ENCODE measurements around the gene UXS1. TPM values are rescaled to one million over a fixed set of nuclear protein-coding genes. Genes with fewer than 3 reads are reported as not detected.
A peak's percentile ranks its signal among the peaks of the same experiment; 100 is the strongest.

UXS1 gene
- total and polyA plus RNA-seq, 2 donors (not counting 3 experiments of a cell fraction or from before 2014, with no cell fraction given) = 34.2 to 43.2 TPM

DNA sequence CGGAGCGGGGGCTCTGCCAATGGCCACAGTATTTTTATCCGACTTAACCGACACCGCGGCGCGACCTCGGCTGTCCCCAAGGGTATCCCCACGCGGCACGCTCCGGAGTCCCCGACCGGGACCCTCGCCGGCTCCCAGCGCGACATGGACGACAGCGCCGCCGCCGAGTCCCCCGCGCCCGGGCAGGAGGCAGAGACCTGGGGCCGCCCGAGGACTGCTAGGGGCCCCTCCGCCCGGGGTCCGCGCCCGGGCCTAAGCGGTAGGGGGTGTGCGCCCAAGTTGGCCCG, 468 bp downstream of the UXS1 start:
- H3K27me3 ChIP-seq (ENCODE audit: control insufficient read depth in 2 of 2, insufficient read depth in 2 of 2, low read length in 2 of 2) = peaks cover 0 to 3% of the 10 kb centered on the region in 2 experiments
- ChIA-PET CTCF (interaction anchor here (0.9 to 1.4 kb wide), 4 partner anchors 10 to 99 kb away, joined by 3 to 5 read pairs (median 4); no protein-coding TSS in a partner anchor), POLR2A (no interaction called here)
- peaks cover 12% of the 10 kb centered on the region for H3K4me1 ChIP-seq (ENCODE audit: control insufficient read depth, extremely low read depth, insufficient read depth, low read length)
- no peaks in the 10 kb centered on the region for H3K36me3 ChIP-seq (ENCODE audit: control insufficient read depth in 2 of 2, extremely low read depth in 1 of 2, insufficient read depth in 2 of 2, low read length in 2 of 2)
- no peaks in the 10 kb centered on the region for H3K9me3 ChIP-seq (replicated peaks; ENCODE audit: control insufficient read depth, insufficient read depth, low read length)
- H3K27ac ChIP-seq (ENCODE audit: insufficient read depth, low read depth, low read length) = no peak overlapping the region
- peak overlapping the region; percentile 75 for H2AFZ ChIP-seq (ENCODE audit: low read depth, low read length)
- H3K79me2 ChIP-seq (ENCODE audit: control insufficient read depth, insufficient read depth, low read length) = peaks cover 18% of the 10 kb centered on the region
- peak overlapping the region; percentile 70 to 87 (median 84) for H3K4me3 ChIP-seq (replicated peaks in 1 of 3; ENCODE audit: insufficient read depth in 1 of 3, low read depth in 1 of 3, low read length in 3 of 3)
- intact Hi-C loops (cut with micrococcal nuclease) (loop anchor here (5.0 to 10.0 kb wide), 3 partner anchors 389 to 869 kb away; partner anchors contain the start of genes FHL2 and TGFBRAP1), dilution Hi-C loops (cut with MboI; ENCODE audit: extremely low pct_ligation_motif_present, low sequenced_read_pairs) (no loop called here)
- H3K9ac ChIP-seq (replicated peaks; ENCODE audit: extremely low read depth, insufficient read depth, low read length) = peak overlapping the region; percentile 43
- H3K4me2 ChIP-seq (ENCODE audit: insufficient read depth, low read length) = peak overlapping the region; percentile 88
- H4K20me1 ChIP-seq (replicated peaks; ENCODE audit: control insufficient read depth, extremely low read depth, insufficient read depth, low read length) = no peaks in the 10 kb centered on the region
- no peaks in the 10 kb centered on the region for H3K9me1 ChIP-seq (replicated peaks; ENCODE audit: control insufficient read depth, extremely low read depth, insufficient read depth, low read length)
- BruUV-seq (replicated peaks) = no TSS peak
- TF ChIP-seq FOS (IDR thresholded peaks at IDR 0.05; ENCODE audit: borderline replicate concordance, insufficient read depth, low read length) (no peak), MYC (IDR thresholded peaks at IDR 0.05; ENCODE audit: low read depth, low read length) (no peak), EZH2 (IDR thresholded peaks at IDR 0.05; ENCODE audit: borderline replicate concordance, low read depth, low read length, severe bottlenecking) (no peak), POLR2AphosphoS5 (IDR thresholded peaks at IDR 0.05; ENCODE audit: insufficient read depth, low read depth, low read length) (peak; percentile 2), POLR2A (IDR thresholded peaks at IDR 0.05; ENCODE audit: low read depth, low read length) (no peak), GATA2 (IDR thresholded peaks at IDR 0.05; ENCODE audit: insufficient read depth, insufficient read length, low read depth, low read length) (no peak)
- TF ChIP-seq, protein P1, sequence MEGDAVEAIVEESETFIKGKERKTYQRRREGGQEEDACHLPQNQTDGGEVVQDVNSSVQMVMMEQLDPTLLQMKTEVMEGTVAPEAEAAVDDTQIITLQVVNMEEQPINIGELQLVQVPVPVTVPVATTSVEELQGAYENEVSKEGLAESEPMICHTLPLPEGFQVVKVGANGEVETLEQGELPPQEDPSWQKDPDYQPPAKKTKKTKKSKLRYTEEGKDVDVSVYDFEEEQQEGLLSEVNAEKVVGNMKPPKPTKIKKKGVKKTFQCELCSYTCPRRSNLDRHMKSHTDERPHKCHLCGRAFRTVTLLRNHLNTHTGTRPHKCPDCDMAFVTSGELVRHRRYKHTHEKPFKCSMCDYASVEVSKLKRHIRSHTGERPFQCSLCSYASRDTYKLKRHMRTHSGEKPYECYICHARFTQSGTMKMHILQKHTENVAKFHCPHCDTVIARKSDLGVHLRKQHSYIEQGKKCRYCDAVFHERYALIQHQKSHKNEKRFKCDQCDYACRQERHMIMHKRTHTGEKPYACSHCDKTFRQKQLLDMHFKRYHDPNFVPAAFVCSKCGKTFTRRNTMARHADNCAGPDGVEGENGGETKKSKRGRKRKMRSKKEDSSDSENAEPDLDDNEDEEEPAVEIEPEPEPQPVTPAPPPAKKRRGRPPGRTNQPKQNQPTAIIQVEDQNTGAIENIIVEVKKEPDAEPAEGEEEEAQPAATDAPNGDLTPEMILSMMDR (IDR thresholded peaks at IDR 0.05; ENCODE audit: extremely low read depth in 1 of 2, insufficient read depth in 1 of 2, low read depth in 1 of 2, low read length in 2 of 2) = no peak
- TF ChIP-seq, protein P2, sequence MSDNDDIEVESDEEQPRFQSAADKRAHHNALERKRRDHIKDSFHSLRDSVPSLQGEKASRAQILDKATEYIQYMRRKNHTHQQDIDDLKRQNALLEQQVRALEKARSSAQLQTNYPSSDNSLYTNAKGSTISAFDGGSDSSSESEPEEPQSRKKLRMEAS (IDR thresholded peaks at IDR 0.05; ENCODE audit: insufficient read depth, insufficient read length) = no peak
- DNase-seq (ENCODE audit: low read depth, low spot score) = peak; percentile 35
- peak; percentile 21 for FAIRE-seq
